GM12865 (cell line): ENCODE measurements around the gene LARP1.
"Not testable (repeated sequence)": the region's sequence is repeated elsewhere in the genome, so short reads cannot be mapped to it uniquely, and the experiment has no call there.

Experiments used
- DNase-seq: peaks from one replicate; pipeline ENCODE4 v3.0.0; 2010; ENCODE audit warnings: low read depth
- H3K4me3 ChIP-seq: 2 replicates; pipeline ENCODE4 v1.5.1; 2011; ENCODE audit warnings: mild to moderate bottlenecking, low read depth, low read length, control low read depth
- CTCF ChIP-seq: IDR thresholded peaks from 2 replicates; pipeline ENCODE4 v1.5.1; 2011; ENCODE audit warnings: low read length, control low read depth, low read depth, inconsistent platforms; ENCODE audit not compliant: insufficient read depth; ENCODE audit errors: missing control alignments

Gene LARP1

GRCh38 chr5:154824070-154824469, 68.9 kb downstream of the LARP1 start:
- no peak for DNase-seq
- TF ChIP-seq CTCF, result no peak
- no peak overlapping the region for H3K4me3 ChIP-seq

DNA sequence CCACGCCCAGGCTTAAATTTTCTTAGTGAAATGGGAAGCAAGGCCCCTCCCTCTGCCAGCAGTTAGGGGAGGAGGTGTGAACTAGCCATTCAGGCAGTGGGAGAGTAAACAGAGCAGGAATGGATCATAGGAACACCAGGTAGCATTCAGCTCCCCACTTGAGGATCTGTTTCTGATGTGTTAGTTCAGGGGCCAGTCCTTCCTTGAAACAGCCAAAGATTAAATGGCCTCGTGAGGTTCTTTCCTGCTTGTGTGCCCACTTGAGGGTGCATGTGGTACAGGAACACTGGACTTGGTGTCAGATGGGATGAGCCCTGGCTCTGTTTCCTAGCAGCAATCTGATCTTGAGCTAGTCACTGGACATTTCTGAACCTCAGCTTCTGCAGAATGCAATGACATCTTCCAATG, 74.0 kb downstream of the LARP1 start:
- DNase-seq, result no peak
- no peak for TF ChIP-seq CTCF
- H3K4me3 ChIP-seq, result no peak overlapping the region

DNA sequence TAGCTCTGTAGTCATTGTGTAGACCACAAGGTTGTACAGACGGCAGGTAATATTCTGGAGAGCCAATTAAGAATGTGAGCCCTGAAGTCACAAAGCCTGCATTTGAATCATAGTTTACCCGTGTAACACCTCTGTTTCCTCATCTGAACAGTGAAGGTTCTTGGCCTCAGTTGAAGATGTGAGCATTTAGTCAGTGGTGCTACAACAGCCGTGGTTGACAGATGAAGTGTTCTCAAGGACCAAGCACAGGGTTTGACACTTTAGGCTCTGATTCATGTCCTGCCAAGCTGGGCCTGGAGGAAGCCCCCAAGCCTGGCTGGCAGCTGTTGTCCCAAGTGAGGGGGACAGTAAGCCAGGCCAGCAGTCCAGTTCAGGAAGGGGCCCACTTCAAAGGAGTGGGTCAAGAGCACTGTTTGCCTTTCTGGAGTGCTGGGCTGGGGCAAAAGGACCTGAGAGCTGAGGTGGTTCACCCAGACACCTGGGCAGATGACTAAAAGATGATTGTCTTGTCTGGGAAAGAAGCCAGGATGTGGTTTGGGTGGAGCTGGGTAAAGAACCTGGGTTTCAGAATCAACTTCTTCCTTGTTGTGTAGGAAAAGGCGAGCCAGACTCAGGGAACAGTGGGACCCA, 74.5 kb downstream of the LARP1 start:
- no peak for TF ChIP-seq CTCF
- H3K4me3 ChIP-seq, result no peak overlapping the region
- DNase-seq, result no peak

DNA sequence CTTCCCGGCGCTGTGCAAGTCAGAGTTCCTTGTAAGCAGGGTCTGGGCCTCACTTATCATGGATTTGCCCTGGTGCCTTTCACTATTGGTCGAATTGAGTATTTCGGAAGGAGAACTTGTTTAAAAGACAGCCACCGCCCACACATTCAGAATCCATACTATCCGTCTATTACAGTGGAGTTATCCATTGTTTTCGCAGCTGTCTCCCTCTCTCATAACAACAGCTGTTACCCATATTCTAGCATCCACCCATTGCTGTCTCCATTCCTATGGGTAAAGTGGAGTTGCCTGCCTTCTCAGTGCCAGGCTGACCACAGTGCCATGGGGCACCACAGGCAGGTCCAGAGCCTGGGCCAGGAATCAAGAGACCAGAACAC, 75.0 kb downstream of the LARP1 start:
- no peak for DNase-seq
- H3K4me3 ChIP-seq, result no peak overlapping the region
- TF ChIP-seq CTCF, result no peak

GRCh38 chr5:154830596-154830995, 75.4 kb downstream of the LARP1 start:
- H3K4me3 ChIP-seq, result no peak overlapping the region
- no peak for DNase-seq
- TF ChIP-seq CTCF, result no peak

DNA sequence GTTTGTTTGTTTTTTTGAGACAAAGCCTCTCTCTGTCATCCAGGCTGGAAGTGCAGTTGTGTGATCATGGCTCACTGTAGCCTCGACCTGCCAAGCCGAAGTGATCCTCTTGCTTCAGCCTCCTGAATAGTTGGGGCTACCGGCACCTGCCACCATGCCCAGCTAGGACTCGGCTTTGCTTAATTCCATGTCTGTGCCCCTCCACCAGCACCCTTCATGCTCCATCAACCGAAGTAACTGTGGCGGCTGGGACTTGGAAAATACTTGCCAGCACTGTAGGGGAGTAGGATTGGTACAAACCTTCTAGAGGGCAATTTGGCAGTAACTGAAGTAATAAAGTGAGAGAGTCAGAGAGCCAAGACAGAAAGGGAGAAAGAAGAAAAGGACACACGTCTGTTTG, 76.3 kb downstream of the LARP1 start:
- no peak for DNase-seq
- no peak overlapping the region for H3K4me3 ChIP-seq
- no peak for TF ChIP-seq CTCF

GRCh38 chr5:154832804-154833203, 77.6 kb downstream of the LARP1 start:
- H3K4me3 ChIP-seq, DNase-seq: not testable (repeated sequence)
